Activated naive CD8-positive, alpha-beta T cell (primary cell): ENCODE measurements around the gene C2CD2.
"Not testable (repeated sequence)": the region's sequence is repeated elsewhere in the genome, so short reads cannot be mapped to it uniquely, and the experiment has no call there.

Source experiments
- H3K27ac Mint-ChIP-seq: one replicate; pipeline ENCODE4 v1.8.0; 2021; ENCODE audit warnings: mixed read lengths
- H3K27me3 Mint-ChIP-seq: one replicate; pipeline ENCODE4 v1.8.0; 2021; ENCODE audit warnings: mixed read lengths
- H3K36me3 Mint-ChIP-seq: one replicate; pipeline ENCODE4 v1.8.0; 2021; ENCODE audit warnings: mixed read lengths
- H3K4me1 Mint-ChIP-seq: one replicate; pipeline ENCODE4 v1.8.0; 2021; ENCODE audit warnings: low read depth, mixed read lengths
- H3K4me3 Mint-ChIP-seq: one replicate; pipeline ENCODE4 v1.8.0; 2021; ENCODE audit warnings: mild to moderate bottlenecking, mixed read lengths
- H3K9me3 Mint-ChIP-seq: one replicate; pipeline ENCODE4 v1.8.0; 2021; ENCODE audit warnings: low read depth, mixed read lengths

C2CD2 gene

GRCh38 chr21:41967708-41968107, 13.9 kb upstream of the C2CD2 start:
- Mint-ChIP-seq H3K36me3 (no peaks in the 10 kb centered on the region), H3K9me3 (no peaks in the 10 kb centered on the region), H3K4me3 (no peak overlapping the region), H3K4me1 (no peaks in the 10 kb centered on the region), H3K27ac (no peak overlapping the region), H3K27me3 (no peaks in the 10 kb centered on the region)

DNA sequence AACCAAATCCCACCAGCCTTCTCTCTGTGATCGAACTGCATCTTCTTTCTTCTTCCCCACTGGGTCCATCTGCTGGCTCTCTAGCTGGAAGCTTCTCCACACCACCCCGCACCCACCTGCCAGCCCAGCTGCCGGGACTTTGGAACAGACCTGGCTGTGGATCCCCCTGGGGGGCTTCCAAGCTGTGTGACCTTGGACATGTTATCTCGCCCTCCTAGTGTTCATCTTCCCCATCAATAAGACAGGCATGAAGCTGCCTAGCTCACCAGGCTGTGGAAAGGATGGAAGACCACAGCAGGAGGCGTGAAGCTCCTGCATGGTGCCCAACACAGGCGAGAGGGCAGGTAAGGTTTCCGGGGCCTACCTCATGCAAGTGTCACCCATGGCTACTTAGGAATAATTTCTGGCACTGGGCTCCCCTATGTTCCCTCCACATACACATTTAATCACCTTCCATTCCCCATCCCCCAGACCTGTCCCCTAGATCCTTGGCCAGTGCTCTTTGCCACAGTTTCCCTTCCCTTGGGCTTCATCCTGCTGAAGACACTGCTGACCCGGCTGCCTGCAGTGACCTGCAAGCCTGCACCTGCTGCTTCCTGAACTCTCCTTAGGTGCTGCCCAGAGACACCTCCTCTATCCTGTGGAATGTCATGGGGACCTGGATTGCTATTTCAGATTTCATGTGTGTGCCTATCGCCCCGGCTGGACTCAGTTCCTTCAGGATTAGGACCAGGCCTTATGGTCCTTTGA, 13.2 kb upstream of the C2CD2 start:
- H3K36me3 Mint-ChIP-seq: no peaks in the 10 kb centered on the region
- H3K27me3 Mint-ChIP-seq: no peaks in the 10 kb centered on the region
- H3K27ac Mint-ChIP-seq: no peak overlapping the region
- H3K4me1 Mint-ChIP-seq: no peaks in the 10 kb centered on the region
- H3K4me3 Mint-ChIP-seq: no peak overlapping the region
- no peaks in the 10 kb centered on the region for H3K9me3 Mint-ChIP-seq

GRCh38 chr21:41966041-41966833, 12.4 kb upstream of the C2CD2 start:
- Mint-ChIP-seq H3K27ac (no peak overlapping the region), H3K4me3 (no peak overlapping the region), H3K9me3 (no peaks in the 10 kb centered on the region), H3K27me3 (peaks cover under 1% of the 10 kb centered on the region), H3K4me1 (peaks cover 4% of the 10 kb centered on the region), H3K36me3 (no peaks in the 10 kb centered on the region)

GRCh38 chr21:41965461-41966013, 11.7 kb upstream of the C2CD2 start:
- H3K27me3 Mint-ChIP-seq: peaks cover 3% of the 10 kb centered on the region
- peaks cover 4% of the 10 kb centered on the region for H3K4me1 Mint-ChIP-seq
- no peak overlapping the region for H3K4me3 Mint-ChIP-seq
- no peaks in the 10 kb centered on the region for H3K9me3 Mint-ChIP-seq
- H3K36me3 Mint-ChIP-seq: no peaks in the 10 kb centered on the region
- H3K27ac Mint-ChIP-seq: no peak overlapping the region

DNA sequence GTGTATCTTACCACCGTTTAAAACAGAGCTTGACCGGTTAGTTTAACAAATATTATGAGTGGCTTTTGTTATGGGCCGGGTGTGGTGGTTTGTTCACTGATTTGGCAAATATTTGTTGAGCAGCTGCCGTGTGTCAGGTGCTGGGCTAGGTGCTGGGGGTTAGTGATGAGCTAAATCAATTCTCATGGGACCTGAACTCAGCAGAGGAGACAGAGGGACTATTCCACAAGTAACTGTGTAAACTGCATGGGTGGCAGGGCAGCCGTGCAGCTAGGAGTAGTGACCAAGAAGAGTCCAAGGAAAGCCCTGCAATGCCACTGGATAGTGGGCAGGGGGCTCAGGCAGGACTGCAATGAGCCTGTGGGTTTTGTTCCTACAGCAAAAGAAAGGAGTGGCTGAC, 11.2 kb upstream of the C2CD2 start:
- peaks cover 4% of the 10 kb centered on the region for H3K4me1 Mint-ChIP-seq
- H3K36me3 Mint-ChIP-seq: no peaks in the 10 kb centered on the region
- peaks cover 3% of the 10 kb centered on the region for H3K27me3 Mint-ChIP-seq
- H3K9me3 Mint-ChIP-seq: no peaks in the 10 kb centered on the region
- no peak overlapping the region for H3K27ac Mint-ChIP-seq
- H3K4me3 Mint-ChIP-seq: no peak overlapping the region

DNA sequence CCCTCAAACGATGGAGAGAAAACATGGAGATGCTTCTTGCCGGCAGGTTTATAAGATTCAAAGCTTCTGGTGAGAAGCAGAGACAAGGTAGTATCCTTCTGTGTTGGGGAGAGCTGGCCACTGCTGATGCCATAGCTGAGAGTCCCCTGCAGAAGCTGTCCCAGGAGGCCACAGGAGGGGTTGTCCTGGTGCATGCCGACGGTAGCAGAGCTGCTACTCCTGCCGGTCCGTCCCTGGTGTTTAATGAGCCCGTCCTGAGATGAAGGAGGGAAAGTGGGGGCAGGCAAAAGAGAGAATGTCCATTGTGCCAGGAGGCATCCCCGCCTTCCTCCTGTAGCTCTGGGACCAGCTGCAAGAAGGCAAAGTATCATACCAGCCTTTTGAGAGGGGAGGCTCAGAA, 10.4 kb upstream of the C2CD2 start:
- Mint-ChIP-seq H3K4me1 (peaks cover 4% of the 10 kb centered on the region), H3K27ac (no peak overlapping the region), H3K27me3 (peaks cover 3% of the 10 kb centered on the region), H3K4me3 (no peak overlapping the region), H3K9me3 (no peaks in the 10 kb centered on the region), H3K36me3 (no peaks in the 10 kb centered on the region)

DNA sequence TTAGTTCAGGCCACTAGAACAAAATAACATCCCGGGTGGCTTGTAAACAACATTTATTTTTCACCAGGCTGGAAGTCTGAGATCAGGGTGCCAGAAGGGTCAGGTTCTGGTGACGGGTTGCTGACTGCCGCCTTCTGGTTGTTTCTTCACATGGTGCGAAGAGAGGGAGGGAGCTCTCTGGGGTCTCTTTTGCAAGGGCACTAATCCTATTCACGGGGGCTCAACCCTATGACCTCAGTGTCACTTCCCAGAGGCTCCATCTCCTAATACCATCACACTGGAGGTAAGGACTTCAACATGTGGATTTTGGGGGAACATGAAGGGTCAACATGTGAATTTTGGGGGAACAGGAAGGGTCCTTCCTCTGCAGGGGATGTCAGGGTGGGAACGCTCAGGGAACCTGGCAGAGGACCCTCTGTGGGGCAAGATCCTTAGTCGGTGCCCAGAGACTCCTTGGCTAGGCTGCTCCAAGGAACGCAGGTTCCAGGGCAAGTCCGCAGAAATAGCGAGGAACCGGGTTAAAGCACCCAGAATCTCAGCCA, 8.7 kb upstream of the C2CD2 start:
- Mint-ChIP-seq H3K27ac (no peak overlapping the region), H3K9me3 (no peaks in the 10 kb centered on the region), H3K36me3 (no peaks in the 10 kb centered on the region), H3K4me1 (peaks cover 4% of the 10 kb centered on the region), H3K27me3 (peaks cover 3% of the 10 kb centered on the region), H3K4me3 (no peak overlapping the region)

DNA sequence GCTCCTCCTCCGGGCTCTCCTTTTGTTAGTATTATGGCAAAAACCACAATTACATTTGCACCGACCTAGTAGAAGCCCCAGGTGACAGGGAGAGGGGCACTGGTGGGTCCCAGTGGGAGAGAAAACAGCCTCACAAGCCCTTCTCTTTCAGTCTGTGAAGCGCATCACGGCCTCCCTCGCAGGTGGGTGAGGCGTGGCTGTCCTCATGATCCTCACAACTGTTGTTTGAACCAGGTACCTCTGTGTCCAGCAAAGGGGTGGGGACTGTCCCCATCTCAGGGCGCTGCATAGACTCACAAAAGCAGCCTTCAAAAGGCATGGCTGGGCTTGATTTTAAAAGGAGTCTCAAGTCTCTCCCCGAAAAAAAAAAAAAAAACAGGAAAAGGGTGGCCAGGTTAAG, 7.9 kb upstream of the C2CD2 start:
- Mint-ChIP-seq H3K36me3 (no peaks in the 10 kb centered on the region), H3K9me3 (no peaks in the 10 kb centered on the region), H3K27ac (no peak overlapping the region), H3K27me3 (peaks cover 3% of the 10 kb centered on the region), H3K4me1 (peaks cover 4% of the 10 kb centered on the region), H3K4me3 (no peak overlapping the region)

DNA sequence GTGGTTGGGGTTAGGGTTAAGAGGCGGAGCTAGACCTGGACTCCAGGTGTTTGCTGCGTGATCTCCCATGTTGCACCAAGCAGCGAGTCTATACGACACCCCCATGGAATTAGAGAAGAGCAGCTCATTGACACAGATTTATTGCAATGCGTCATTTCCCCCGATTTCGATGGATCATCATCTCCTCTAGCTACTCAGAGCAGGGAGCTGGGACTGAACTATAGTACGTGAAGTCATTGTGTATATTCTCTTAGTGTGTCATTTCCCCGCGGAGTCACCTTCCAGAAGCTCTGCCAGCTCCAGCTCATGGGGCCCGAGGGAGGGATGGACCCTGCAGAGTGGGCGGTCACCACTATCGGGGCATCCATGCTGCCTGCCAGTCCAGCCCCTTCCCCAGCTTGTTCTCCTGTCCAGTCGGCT, 7.5 kb upstream of the C2CD2 start:
- Mint-ChIP-seq H3K27ac (no peak overlapping the region), H3K27me3 (peaks cover 3% of the 10 kb centered on the region), H3K4me1 (peaks cover 4% of the 10 kb centered on the region), H3K9me3 (no peaks in the 10 kb centered on the region), H3K4me3 (no peak overlapping the region), H3K36me3 (no peaks in the 10 kb centered on the region)

- H3K27ac Mint-ChIP-seq: no peak overlapping the region
- peaks cover 3% of the 10 kb centered on the region for H3K27me3 Mint-ChIP-seq
- H3K36me3 Mint-ChIP-seq: no peaks in the 10 kb centered on the region
- peaks cover 4% of the 10 kb centered on the region for H3K4me1 Mint-ChIP-seq
- no peaks in the 10 kb centered on the region for H3K9me3 Mint-ChIP-seq
- H3K4me3 Mint-ChIP-seq: no peak overlapping the region
Measured at GRCh38 chr21:41960386-41960785, 6.6 kb upstream of the C2CD2 start.

- H3K4me3 Mint-ChIP-seq, H3K27ac Mint-ChIP-seq, H3K9me3 Mint-ChIP-seq, H3K36me3 Mint-ChIP-seq, H3K27me3 Mint-ChIP-seq, H3K4me1 Mint-ChIP-seq: not testable (repeated sequence)
Measured at GRCh38 chr21:41959697-41960096, 5.9 kb upstream of the C2CD2 start.

GRCh38 chr21:41958886-41959563, 5.2 kb upstream of the C2CD2 start:
- Mint-ChIP-seq H3K4me1 (peaks cover 12% of the 10 kb centered on the region), H3K36me3 (no peaks in the 10 kb centered on the region), H3K4me3 (no peak overlapping the region), H3K27ac (no peak overlapping the region), H3K27me3 (peaks cover 10% of the 10 kb centered on the region), H3K9me3 (no peaks in the 10 kb centered on the region)

DNA sequence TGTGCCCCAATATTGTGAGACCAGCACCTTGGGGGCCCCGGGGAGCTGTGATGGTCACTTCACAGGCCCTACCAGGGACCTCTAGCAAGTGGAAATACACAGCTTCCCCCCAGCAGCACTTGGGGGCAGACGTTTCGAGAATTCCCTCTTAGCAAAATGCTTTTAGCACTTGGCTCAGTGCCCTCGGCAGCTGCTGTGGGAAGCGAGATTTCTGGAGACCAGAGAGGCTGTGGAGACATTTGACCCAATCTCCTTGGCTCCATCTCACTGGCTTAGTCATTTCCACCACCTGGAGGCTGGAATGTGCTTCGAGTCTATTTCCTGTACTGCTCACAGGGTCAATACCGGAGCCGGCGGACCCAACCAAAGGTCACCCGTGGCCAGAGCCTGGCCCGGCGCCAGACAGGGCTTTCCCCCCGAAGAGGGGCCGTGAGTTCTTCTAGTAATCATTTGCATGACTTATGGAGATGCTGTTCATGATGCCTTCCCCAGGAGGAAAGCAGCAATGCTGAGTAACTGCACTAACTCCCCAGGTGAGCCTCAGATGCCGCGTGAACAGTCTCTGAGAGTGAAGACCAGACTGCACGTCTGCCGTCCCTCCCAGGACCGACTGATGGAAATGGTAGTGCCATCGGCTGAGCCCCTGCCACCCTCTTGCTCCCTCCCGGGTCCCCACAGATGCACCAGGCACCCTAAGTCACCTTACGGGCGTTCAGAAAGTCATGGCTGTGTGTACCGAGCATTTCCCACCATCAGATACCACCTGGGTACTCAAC, 4.4 kb upstream of the C2CD2 start:
- Mint-ChIP-seq H3K27me3 (peaks cover 10% of the 10 kb centered on the region), H3K36me3 (no peaks in the 10 kb centered on the region), H3K4me1 (peaks cover 12% of the 10 kb centered on the region), H3K27ac (no peak overlapping the region), H3K4me3 (no peak overlapping the region), H3K9me3 (no peaks in the 10 kb centered on the region)
